Measurements from ENCODE around the gene PLXNA4.

GRCh38 chr7:132560105-132560504 lies 16.2 kb downstream of the PLXNA4 start:
- TF ChIP-seq, protein P1, sequence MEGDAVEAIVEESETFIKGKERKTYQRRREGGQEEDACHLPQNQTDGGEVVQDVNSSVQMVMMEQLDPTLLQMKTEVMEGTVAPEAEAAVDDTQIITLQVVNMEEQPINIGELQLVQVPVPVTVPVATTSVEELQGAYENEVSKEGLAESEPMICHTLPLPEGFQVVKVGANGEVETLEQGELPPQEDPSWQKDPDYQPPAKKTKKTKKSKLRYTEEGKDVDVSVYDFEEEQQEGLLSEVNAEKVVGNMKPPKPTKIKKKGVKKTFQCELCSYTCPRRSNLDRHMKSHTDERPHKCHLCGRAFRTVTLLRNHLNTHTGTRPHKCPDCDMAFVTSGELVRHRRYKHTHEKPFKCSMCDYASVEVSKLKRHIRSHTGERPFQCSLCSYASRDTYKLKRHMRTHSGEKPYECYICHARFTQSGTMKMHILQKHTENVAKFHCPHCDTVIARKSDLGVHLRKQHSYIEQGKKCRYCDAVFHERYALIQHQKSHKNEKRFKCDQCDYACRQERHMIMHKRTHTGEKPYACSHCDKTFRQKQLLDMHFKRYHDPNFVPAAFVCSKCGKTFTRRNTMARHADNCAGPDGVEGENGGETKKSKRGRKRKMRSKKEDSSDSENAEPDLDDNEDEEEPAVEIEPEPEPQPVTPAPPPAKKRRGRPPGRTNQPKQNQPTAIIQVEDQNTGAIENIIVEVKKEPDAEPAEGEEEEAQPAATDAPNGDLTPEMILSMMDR (IDR thresholded peaks at IDR 0.05; ENCODE audit: low read depth, low read length) = no peak
- TF ChIP-seq POLR2A (IDR thresholded peaks at IDR 0.05; ENCODE audit: extremely low read depth, insufficient read length) = no peak
